ENCODE data around the gene SLX1A. TPM values are rescaled to one million over a fixed set of nuclear protein-coding genes. Genes with fewer than 3 reads are reported as not detected.

SLX1A gene
- total and polyA plus RNA-seq, 9 of the 15 experiments (the other 6 are each of a cell fraction or from before 2014, with no cell fraction given): 2.3 to 86.5 (median 11.6) TPM

- TF ChIP-seq PRDM10 (IDR thresholded peaks at IDR 0.05; ENCODE audit: partially characterized antibody) (no peak), ARID3A (IDR thresholded peaks at IDR 0.05; ENCODE audit: borderline replicate concordance, low read depth, low read length) (no peak), CAMTA2 (CRISPR knock-in tag; conservative IDR thresholded peaks at IDR 0.05) (no peak), EZH2 (IDR thresholded peaks at IDR 0.05; ENCODE audit: borderline replicate concordance, low read depth, low read length) (no peak), ZBED1 (IDR thresholded peaks at IDR 0.05) (no peak; the same call in 1 of the 2 replicates), NR2C2 (CRISPR knock-in tag; IDR thresholded peaks at IDR 0.05) (peak; percentile 96), NR2C2 (tag; IDR thresholded peaks at IDR 0.05) (peak; percentile 97), POLR3A (IDR thresholded peaks at IDR 0.05; ENCODE audit: borderline replicate concordance, extremely low read depth, insufficient read depth, insufficient read length) (no peak), SUPT5H (IDR thresholded peaks at IDR 0.05) (no peak; the same call in 1 of the 2 replicates), FOXA3 (CRISPR knock-in tag; conservative IDR thresholded peaks at IDR 0.05 in 1 of 2, IDR thresholded peaks at IDR 0.05 in 1 of 2) (0 out of 4 replicates have a peak, but pooled peaks of 1 of the 2 experiments have one; percentile 59), NFIX (CRISPR knock-in tag; IDR thresholded peaks at IDR 0.05; ENCODE audit: low read depth) (no peak), TAF9B (IDR thresholded peaks at IDR 0.05; ENCODE audit: partially characterized antibody) (no peak), CREM (IDR thresholded peaks at IDR 0.05; ENCODE audit: low read depth) (no peak), ZBTB9 (CRISPR knock-in tag; IDR thresholded peaks at IDR 0.05) (0 out of 2 replicates have a peak, but pooled peaks have one; percentile 30), CBFA2T3 (IDR thresholded peaks at IDR 0.05) (peak; percentile 80), ZNF586 (CRISPR knock-in tag; conservative IDR thresholded peaks at IDR 0.05) (no peak), GATAD2B (IDR thresholded peaks at IDR 0.05; ENCODE audit: borderline replicate concordance) (peak; percentile 95), CBFB (CRISPR knock-in tag; IDR thresholded peaks at IDR 0.05) (peak; percentile 81; the same call in 1 of the 2 replicates), TRIM24 (IDR thresholded peaks at IDR 0.05) (peak in 1 of 2 experiments; percentile 44; a peak in 1 of 4 replicates), HBP1 (CRISPR knock-in tag; IDR thresholded peaks at IDR 0.05) (no peak; the same call in 1 of the 2 replicates)
These were observed 6.7 kb upstream of the SLX1A start (continued) for GRCh38 chr16:30186782-30187555.

All from K562 (cell line).